T follicular helper cell (primary cell): Measurements from ENCODE around the gene TCEA3.

Source experiments
- DNase-seq: peaks from one replicate; pipeline ENCODE4 v3.0.0-alpha.2; 2020; ENCODE audit warnings: low read depth
- total RNA-seq, 2 experiments: gene quantifications; one replicate each; lab custom pipeline; 2026; lab: John Stamatoyannopoulos, UW

TCEA3 gene
- 4.2 to 23.5 reads per million in 2 experiments for total RNA-seq

DNA sequence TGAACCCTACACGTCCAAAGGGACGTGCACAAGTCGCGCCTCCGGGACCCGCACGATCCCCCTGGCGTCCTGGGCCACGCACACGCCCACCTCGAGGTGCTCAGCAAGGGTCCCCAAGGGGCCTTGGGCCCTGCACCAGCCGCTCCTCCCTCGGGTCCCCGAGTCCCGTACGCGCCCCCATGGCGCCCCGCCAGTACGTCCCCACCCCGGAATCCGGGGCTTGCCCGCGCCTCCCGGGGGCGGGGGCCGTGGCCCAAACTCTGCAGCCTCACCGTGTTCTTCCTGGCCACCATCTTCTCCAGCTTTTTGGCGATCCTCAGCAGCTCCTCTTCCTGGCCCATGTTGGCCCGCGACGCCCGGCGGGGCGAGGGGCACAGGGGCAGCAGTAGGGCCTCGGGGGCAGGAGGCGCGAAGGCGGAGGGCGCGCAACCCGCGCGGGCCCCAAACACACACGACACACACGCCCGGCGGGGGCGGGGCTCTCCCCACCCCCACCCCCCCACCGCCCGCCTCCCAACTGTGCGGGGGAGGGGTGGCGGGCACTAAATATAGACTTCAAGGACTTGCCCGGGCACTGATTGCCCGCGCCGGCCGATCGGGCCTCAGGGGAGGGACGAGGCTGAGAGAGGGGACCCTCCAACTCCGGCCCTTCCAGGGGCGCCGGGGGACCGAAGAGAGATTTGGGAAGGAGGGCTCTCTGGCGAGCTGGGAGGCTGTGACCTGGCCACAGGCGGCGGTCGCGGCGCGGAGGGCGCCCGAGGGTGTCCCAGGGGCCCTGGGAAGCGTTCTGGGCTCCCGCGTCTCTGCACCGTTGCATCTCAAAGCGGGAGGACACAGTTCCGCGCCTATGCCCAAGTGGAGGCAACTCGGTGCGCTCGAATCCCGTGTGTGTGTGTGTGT is at the start of gene TCEA3:
TCEA3 (minus strand) TSS at position 456 of the 900 bp plus-strand sequence; CDS start at position 341, 115 bp downstream.
- peak; percentile 10 for DNase-seq

DNA sequence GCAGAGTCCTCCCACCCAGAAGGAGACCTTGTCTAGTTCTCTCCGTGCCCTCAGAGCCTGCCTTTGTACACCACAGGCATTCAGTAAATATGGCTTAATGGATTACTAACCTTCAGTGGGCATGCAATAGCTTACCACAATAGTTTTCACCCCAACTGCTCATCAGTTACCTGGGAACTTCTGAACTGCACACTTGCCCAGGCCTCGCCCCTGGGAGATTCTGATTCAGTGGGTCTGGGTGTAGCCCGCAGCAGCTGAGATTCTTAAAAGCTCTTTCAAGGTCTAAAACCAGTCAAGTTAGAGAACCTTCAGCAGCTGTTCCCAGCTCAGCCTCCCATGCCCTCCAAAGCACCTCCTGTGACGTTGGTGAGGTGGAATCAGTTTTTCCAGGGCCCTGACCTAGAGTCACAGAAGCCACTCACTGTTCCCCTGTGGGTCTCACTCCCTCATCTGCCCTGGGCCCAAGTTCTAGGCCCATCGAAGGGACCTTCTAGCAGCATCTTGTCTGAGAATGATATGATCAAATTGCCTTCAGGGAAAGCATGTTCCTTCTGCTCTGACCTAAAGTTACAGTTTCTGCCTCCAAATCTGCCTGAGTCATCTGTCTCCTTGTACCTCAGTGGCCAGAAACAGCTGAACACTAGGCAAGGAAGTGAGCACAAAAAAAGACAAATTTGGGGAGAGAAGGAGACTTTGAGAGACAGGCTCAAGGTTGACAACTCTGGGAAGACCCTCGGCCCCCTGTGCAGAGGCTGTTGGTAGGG is 48.7 kb upstream of the TCEA3 start:
- DNase-seq, result no peak

DNA sequence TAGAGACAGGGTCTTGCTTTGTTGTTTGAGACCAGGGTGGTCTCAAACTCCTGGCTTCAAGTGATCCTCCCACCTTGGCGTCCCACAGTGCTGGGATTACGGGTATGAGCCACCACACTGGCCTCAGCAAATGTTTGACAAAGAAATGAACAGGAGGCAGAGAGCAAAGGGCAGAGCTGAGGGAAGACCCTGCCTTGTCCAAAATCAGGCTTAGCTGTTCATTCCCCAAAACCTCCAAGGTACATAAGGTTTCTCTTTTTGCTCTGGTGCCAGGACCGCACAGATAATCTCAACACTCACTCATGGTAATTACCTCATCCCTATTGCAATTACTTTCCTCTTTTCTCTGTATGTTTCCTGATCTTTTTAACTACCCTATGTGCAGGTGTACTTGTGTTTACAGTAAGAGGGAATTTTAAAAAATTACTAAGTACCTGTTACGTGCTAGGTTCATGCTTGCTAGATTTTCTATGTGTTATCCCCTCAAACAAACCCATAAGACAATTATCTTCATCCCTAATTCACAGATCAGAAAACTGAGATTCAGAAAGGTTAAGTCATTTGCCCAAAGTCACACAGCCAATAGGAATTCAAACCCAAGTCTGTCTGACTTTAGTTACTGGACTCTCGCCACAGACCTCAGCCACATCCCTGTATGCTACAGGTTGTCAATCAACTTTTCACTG is 47.9 kb upstream of the TCEA3 start:
- no peak for DNase-seq

DNA sequence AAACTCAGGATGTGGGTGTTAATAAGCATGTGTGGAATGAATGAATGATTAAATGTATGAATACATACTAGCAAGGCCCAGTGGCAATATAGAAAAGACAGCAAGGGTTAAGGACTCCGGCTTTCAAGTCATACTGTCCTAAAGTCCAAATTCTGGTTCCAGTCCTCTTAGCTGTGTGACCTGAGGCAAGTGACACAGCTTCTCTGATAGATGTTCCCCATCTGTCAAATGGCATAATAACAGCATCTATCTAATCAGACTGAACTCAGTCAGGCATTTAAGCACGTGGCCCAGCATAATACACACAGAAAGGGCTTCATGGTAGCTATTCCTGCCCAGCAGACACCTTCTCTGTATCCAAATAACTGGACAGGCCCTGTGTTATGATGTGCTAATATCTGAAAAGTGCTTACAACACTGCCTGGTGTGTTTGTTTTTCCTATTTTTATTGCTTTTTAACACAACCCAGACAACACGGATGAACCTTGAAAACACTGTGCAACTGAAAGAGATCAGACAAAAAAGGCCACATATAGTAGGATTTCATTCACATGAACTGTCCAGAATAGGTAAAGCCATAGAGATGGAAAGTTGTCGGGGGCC is 47.0 kb upstream of the TCEA3 start:
- no peak for DNase-seq

DNA sequence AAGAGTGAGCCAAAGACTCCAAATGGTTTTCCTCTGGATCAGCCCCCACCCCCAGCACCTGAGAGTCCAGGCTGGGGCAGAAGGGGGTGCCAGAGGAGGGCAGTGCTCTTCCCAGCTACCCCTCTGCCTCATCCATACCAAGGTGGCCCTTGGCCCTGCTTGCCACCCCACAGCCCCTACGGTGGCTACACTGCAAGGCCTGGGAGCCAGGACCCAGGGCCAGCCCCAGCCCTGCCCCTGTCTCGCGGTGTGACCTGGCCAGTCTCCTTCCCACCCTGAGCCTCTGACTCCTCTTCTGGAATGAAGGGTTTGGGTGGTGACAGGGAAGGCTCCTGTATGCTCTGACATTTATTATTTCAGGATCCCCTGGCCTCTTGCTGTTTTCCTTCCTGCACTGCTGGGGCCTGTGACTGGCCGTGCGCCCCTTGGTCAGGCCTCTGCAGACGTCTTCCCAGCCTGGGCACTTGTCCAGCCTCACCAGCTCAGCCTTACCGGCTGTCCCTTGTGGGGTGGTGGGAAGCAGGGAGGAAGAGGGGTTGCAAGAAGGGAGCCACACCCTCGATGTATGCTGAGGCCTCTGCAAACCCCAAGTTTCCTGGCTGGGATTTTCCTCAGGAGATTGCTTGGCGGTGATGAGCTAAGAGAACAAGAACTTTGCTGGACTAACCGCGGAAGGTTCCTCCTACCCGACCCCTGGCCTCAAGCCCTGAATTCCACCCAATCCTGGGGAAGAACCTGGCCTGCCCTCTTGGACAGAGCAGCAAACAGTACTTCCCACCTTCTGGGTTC is 45.9 kb upstream of the TCEA3 start:
- DNase-seq, result no peak

DNA sequence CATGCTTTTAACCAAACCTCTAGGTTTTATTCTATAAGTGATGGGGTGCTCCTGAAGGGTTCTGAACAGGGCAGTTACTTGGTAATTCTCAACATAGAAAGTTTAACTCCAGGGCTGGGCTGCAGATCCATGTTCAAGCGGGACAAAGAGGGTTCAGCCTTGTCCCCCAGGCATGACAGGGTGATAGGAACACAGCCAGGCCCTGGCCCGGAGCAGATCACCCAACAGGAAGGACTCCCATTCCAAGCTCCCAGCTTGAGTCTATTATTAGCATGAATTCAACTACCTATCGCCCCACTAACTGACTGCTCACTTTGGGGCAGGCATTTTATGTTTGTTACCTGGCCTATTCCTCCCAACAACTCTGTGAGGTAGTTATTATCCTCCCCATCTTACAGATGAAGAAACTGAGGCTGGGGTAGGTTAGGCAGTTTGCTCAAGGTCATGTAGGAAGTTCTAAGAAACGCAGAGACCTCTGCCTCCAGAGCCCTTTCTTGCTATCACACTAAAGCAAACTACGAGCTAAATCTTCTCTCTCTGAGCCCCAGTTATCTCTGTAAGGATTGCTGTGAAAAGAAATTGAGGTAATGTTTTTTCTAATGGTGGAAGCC is 44.9 kb upstream of the TCEA3 start:
- DNase-seq, result no peak

DNA sequence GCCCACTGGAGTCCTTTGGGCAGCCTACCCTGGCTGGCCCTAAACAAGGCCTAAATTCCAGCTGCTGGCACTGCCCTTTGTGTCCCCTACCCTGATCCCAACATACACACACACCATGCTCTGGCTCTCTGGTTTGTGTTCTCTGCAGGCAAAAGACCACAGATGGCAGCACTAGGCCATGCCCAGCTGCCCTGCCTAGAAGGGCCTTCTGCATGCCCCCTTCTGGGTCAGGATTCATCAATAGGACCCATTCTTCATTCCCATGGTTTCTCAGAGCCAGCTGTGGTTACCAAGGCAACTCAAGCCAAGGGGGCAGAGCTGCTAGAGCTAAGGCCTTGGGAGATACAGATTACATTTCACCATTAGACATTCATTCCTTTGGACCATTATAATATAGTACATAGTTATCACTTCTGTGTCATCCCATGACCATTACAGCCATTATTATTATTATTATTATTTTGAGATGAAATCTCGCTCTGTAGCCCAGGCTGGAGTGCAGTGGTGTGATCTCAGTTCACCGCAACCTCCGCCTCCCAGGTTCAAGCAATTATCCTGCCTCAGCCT is 42.0 kb upstream of the TCEA3 start:
- no peak for DNase-seq

DNA sequence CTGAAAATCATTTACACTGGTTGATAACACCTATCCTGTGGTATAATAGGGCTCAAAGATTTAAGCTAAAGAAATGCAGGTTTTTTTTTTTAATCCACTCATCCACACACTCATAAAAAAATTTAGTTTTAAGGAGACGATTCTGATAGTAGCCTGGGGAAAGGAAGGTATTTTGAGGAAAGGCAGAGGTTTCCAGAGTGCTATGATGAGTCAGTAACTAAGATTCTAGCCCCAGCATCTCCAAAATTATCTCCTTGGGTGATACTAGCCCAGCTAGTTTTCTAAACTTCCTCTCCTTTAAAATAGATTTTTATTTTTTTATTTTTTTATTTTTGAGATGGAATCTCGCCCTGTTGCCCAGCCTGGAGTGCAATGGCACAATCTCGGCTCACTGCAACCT is 38.7 kb upstream of the TCEA3 start:
- DNase-seq, result no peak

DNA sequence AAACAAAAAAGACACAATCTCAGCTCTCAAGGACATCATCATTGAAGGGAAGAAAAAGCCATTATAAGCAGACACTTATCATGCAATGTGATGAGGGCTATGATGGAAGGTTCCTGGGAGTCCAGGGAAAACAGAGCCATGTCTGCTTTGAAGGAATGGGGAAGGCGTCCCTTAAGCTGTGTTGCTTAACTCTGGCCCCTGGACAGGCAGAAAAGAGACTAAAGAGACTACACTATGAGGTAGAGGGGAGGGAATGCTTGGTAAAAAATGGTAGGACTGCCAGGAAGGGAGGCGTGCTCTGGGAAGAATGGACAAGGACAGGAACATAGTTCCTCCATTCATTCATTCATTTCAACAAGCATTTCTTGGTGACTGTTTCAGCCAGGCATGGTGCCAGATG is 38.2 kb upstream of the TCEA3 start:
- DNase-seq, result no peak

DNA sequence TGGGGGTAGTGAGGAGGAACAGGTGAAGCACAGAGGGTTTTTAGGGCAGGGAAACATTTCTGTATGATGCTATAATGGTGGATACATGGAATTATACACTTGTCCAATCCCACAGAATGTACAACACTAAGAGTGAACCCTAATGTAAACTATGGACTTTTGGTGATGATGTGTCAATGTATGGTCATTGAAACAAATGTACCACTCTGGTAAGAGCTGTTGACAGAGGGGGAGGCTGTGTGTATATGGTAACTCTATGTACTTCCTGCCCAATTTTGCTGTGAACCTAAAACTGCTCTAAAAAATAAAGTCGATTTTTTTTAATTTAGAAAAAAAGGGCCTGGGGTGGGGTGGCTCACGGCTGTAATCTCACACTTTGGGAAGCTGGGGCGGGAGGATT is 36.5 kb upstream of the TCEA3 start:
- no peak for DNase-seq

DNA sequence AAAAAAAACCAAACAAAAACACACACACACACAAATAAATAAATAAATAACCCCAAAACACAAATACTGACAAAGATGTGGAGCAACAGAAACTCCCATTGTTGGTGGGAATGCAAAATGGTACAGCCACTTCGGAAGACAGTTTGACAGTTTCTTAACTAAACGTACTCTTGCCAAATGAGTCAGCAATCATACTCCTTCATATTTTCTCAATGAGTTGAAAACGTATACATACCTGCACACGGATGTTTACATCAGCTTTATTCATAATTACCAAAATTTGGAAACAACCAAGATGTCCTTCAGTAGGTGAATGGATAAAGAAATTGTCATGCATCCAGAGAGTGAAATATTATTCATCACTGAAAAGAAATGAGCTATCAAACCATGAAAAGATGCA is 36.0 kb upstream of the TCEA3 start:
- no peak for DNase-seq

DNA sequence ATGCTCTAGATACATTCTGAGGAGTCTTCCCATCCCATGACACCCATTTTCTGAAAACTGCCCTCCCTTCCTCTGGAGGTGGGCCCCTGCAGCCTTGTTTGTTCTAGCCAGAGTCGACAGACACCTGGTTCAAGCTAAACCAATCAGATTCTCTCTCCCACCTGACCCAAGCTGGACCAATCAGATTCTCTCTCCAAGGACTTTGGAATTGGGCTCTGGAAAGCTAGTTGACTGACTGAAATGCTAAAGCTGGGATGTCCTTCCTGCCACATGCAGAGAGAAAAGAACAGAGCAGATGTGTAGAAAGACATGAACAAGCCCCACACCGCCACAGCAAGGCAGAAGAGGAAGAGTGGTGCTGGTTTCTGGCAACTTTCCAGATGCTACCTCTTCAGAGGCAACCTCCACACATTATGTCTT is 34.8 kb upstream of the TCEA3 start:
- no peak for DNase-seq

DNA sequence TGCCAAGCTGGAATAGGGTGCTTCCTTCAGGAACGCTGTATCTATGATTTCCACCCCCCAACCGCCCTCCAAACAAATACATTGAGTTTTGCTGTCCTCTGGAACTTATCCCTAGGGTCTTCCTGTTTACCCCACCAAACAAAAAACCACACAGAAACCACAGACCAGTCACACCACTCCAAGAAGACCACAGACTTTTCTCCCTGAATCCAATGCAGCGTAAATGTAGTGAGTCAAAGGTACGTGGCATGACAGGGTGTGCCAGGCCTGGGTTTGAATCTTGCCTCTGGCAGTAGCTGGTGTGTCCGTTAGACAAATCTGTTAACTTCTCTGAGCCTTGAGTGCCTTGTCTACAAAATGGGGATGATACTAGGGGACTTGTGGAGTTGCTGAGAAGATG is 31.7 kb upstream of the TCEA3 start:
- no peak for DNase-seq

DNA sequence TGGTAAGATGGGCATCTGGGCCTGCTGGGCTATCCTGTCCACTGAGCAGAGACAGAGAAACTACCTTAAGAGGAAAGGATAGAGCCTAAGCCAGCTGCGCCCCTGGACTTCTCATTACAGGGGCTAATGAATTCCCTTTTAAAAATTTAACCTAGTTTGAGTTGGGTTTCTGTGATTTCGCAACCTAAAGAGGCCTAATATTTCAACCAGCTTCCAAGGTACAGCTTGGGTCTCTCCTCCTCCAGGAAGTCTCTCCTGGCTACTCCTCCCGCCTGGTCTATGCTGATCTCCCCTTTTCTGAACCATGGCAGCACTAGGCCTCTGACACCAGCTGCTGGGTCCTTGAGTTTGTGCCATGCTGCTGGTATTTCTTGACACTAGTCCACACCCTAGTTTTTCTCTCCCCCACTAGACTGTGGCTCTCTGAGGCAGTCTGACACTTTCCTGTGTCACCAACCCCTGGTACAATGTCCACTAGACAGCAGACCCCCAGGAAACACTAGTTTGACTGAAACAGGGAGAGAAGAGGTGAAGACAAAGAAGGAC is 29.0 kb upstream of the TCEA3 start:
- DNase-seq, result no peak

DNA sequence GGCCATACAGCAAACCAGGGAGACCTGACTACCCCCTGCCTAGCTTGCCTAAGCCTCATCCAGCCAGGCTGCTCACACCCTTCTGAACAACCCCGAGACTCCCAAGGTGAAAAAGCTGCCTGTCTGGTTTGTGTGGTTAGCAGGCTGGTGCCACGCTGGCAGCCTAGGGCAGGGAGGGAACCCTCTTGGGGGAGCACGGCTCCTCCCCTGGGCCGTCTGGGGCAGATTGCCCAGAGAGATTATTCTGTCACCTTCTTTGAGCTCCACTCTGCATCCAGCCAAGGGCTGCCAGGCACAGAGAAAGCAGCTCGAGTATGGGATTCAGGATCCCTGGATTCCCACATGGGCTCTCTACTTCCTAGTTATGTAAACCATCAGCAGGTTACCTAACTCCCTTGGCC is 27.5 kb upstream of the TCEA3 start:
- peak; percentile 5 for DNase-seq

DNA sequence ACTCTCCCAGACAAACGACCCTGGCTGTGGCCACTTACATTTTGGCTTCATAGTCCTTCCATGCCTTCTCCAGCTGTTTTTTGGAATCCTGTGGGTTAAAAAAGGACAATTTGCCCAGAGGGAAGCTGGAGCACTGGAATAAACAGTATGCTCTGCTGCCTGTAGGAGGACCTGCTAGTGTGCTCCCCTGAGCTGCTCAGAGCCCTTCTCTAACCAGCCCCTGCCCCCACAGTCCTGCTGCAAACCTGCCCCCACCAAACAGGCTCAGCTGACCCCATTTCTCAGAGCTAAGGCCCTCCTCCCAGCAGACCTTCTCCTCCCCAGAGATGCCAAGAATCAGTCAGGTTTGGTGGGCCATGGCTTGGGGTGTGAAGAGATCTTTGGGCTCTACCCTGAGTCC is 26.9 kb upstream of the TCEA3 start:
- no peak for DNase-seq

DNA sequence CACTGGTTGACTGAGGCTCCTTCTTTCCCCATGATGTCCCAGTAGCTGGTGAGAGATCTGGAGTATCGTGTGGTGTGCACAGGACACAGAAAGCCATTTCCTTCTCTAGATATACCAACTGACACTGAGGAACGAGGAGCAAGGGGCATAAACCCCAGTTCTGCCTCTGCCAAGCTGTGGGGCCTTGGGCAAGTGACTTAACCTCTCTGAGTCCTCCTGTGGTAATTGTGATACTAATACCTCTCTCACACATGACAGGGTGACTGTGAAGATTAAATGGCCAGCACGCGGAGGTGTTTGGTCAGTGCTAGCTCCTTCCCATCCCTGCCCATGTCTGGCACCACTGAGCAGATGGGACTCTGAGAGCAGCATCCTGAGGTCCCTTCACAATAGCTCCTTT is 26.3 kb upstream of the TCEA3 start:
- no peak for DNase-seq

DNA sequence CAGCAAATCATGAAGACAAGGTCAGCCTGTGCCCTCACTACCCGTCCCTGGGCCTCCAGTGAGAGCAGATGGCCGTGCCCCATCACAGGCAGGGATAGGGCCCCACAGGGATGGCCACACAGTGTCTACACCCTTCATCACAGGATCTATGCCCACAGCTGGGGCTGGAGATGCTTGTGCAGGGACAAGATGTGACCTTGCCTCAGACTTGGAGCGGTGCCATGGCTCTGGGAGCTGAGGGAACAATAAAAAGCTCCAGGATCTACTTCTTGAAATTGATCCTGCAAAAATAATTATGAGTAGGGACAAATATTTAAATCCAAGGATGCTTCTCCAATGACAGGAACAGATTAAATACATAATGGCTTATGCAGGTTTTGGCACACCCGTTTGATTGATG is 25.4 kb upstream of the TCEA3 start:
- DNase-seq, result no peak

DNA sequence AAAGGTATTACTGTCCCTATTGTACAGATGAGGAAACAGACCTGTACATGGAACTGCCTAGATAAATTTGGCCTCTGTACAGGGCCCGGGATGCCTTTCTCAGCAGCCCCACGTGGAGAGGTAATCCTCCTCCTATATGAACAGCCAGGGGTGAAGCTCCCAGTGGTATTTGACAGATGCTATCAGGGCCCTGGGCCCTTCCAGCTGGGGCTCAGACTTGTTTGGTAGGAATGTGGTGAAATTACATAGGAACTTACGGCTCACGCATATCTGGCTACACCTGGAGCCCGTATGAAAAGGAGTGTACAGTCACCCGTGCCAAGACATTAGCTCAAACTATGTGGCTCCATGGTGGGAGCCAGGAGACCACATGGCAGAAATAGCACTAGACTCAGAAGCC is 24.8 kb upstream of the TCEA3 start:
- DNase-seq, result no peak

DNA sequence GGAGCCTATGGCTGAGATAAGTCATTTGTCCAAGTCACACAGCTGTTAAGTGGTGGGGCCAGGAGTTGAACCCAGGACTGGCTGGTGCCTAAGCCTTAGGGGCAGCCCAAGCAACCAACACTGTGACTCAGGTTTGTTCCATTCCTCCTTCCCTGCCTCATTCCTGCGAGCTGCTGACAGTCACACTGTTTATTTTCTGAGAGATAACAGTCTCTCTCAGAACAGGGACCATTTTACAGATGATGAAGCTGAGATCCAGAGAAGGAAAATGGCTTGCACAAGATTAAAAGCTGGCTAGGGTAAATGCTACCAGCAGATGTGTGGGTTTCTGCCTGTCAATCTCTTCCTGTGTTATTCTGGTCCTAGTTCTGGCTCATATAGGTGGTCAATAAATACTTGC is 24.3 kb upstream of the TCEA3 start:
- DNase-seq, result no peak
